ENCODE results near the gene OTOG.

GRCh38 chr11:17640493-17641164, 93.6 kb downstream of the OTOG start:
- no peak for TF ChIP-seq SUZ12 (IDR thresholded peaks at IDR 0.05)
- TF ChIP-seq FOXM1 (IDR thresholded peaks at IDR 0.05; ENCODE audit: borderline replicate concordance) = no peak
- no peak for TF ChIP-seq SP1 (IDR thresholded peaks at IDR 0.05)
- no peak for TF ChIP-seq LEF1 (IDR thresholded peaks at IDR 0.05; ENCODE audit: borderline replicate concordance)
- no peak for TF ChIP-seq NFRKB (IDR thresholded peaks at IDR 0.05)
- TF ChIP-seq FOXA1 (IDR thresholded peaks at IDR 0.05) = no peak
- TF ChIP-seq CTBP1 (IDR thresholded peaks at IDR 0.05; ENCODE audit: borderline replicate concordance) = no peak
- TF ChIP-seq FOXK2 (IDR thresholded peaks at IDR 0.05) = no peak

Data from HEK293T (cell line).